H9 (cell line): ENCODE measurements around the gene ZNF335. TPM values are rescaled to one million over a fixed set of nuclear protein-coding genes. Genes with fewer than 3 reads are reported as not detected.

Experiments used
- DNase-seq: peaks from one replicate; pipeline ENCODE4 v3.0.0-alpha.2; 2017
- H2AFZ ChIP-seq: one replicate; pipeline ENCODE4 v1.6.1; 2013; ENCODE audit warnings: mild to moderate bottlenecking, low read length, control low read depth, moderate library complexity
- H2AK5ac ChIP-seq: 2 replicates; pipeline ENCODE4 v1.6.1; 2013; ENCODE audit warnings: low read length, control low read depth, mixed read lengths; ENCODE audit not compliant: insufficient read length
- H2BK120ac ChIP-seq: one replicate; pipeline ENCODE4 v1.6.1; 2013; ENCODE audit warnings: low read depth, mild to moderate bottlenecking, low read length, control low read depth, inconsistent platforms; ENCODE audit not compliant: poor library complexity, severe bottlenecking
- H2BK12ac ChIP-seq: 2 replicates; pipeline ENCODE4 v1.6.1; 2013; ENCODE audit warnings: low read length, control low read depth, mixed read lengths, low read depth; ENCODE audit not compliant: insufficient read length
- H2BK15ac ChIP-seq: 2 replicates; pipeline ENCODE4 v1.6.1; 2013; ENCODE audit warnings: low read depth, low read length, control low read depth
- H2BK20ac ChIP-seq: one replicate; pipeline ENCODE4 v1.6.1; 2013; ENCODE audit warnings: low read depth, mild to moderate bottlenecking, low read length, control low read depth, inconsistent platforms; ENCODE audit not compliant: poor library complexity, severe bottlenecking
- H2BK5ac ChIP-seq: 2 replicates; pipeline ENCODE4 v1.6.1; 2013; ENCODE audit warnings: low read length, control low read depth, mixed read lengths; ENCODE audit not compliant: insufficient read length
- H3K14ac ChIP-seq: 2 replicates; pipeline ENCODE4 v1.6.1; 2013; ENCODE audit warnings: low read length, control low read depth; ENCODE audit not compliant: insufficient read depth
- H3K18ac ChIP-seq: 2 replicates; pipeline ENCODE4 v1.6.1; 2013; ENCODE audit warnings: low read depth, mild to moderate bottlenecking, mixed read lengths, low read length, control low read depth; ENCODE audit not compliant: insufficient read length
- H3K23ac ChIP-seq: 2 replicates; pipeline ENCODE4 v1.6.1; 2013; ENCODE audit warnings: low read length, control low read depth, mixed read lengths, low read depth; ENCODE audit not compliant: insufficient read length
- H3K23me2 ChIP-seq: 2 replicates; pipeline ENCODE4 v1.6.1; 2013; ENCODE audit warnings: low read depth, mild to moderate bottlenecking, mixed read lengths, low read length, control low read depth; ENCODE audit not compliant: insufficient read length, poor library complexity, severe bottlenecking
- H3K27ac ChIP-seq: 2 replicates; pipeline ENCODE4 v1.5.1; 2013; ENCODE audit warnings: low read length, control low read depth, mixed read lengths, low read depth; ENCODE audit not compliant: insufficient read length
- H3K27me3 ChIP-seq: 2 replicates; pipeline ENCODE4 v1.6.1; 2013; ENCODE audit warnings: low read length, control low read depth, inconsistent platforms; ENCODE audit not compliant: insufficient read depth
- H3K4ac ChIP-seq: 2 replicates; pipeline ENCODE4 v1.6.1; 2013; ENCODE audit warnings: low read depth, mild to moderate bottlenecking, control low read depth, inconsistent platforms, low read length, moderate library complexity
- H3K4me1 ChIP-seq: 2 replicates; pipeline ENCODE4 v1.6.1; 2013; ENCODE audit warnings: low read length, control low read depth, inconsistent platforms; ENCODE audit not compliant: insufficient read depth
- H3K4me2 ChIP-seq: 2 replicates; pipeline ENCODE4 v1.6.1; 2013; ENCODE audit warnings: low read length, control low read depth, mixed read lengths; ENCODE audit not compliant: insufficient read length, insufficient read depth
- H3K56ac ChIP-seq: 2 replicates; pipeline ENCODE4 v1.6.1; 2013; ENCODE audit warnings: low read depth, mild to moderate bottlenecking, mixed read lengths, low read length, control low read depth; ENCODE audit not compliant: insufficient read length
- H3K79me1 ChIP-seq: 2 replicates; pipeline ENCODE4 v1.6.1; 2013; ENCODE audit warnings: low read depth, mild to moderate bottlenecking, moderate library complexity, low read length, control low read depth, inconsistent platforms; ENCODE audit not compliant: insufficient read depth, poor library complexity, severe bottlenecking
- H3K79me2 ChIP-seq: 2 replicates; pipeline ENCODE4 v1.6.1; 2013; ENCODE audit warnings: low read length, control low read depth, inconsistent platforms; ENCODE audit not compliant: insufficient read depth
- H3K9ac ChIP-seq: 2 replicates; pipeline ENCODE4 v1.6.1; 2013; ENCODE audit warnings: low read length, control low read depth, mixed read lengths; ENCODE audit not compliant: insufficient read length; ENCODE audit errors: extremely low read depth
- H3K9me3 ChIP-seq: one replicate; pipeline ENCODE4 v1.6.1; 2013; ENCODE audit warnings: low read depth, low read length, inconsistent platforms; ENCODE audit not compliant: control insufficient read depth
- H3T11ph ChIP-seq: one replicate; pipeline ENCODE4 v1.6.1; 2013; ENCODE audit warnings: mild to moderate bottlenecking, low read length, control low read depth, inconsistent platforms
- H4K20me1 ChIP-seq: one replicate; pipeline ENCODE4 v1.6.1; 2013; ENCODE audit not compliant: control insufficient read depth, insufficient read length, insufficient read depth
- H4K5ac ChIP-seq: 2 replicates; pipeline ENCODE4 v1.6.1; 2013; ENCODE audit warnings: low read depth, mild to moderate bottlenecking, mixed read lengths, low read length, control low read depth; ENCODE audit not compliant: insufficient read length
- H4K8ac ChIP-seq: replicated peaks from 2 replicates; pipeline ENCODE4 v1.6.1; 2013; ENCODE audit warnings: low read length, control low read depth, mixed read lengths, low read depth; ENCODE audit not compliant: insufficient read length
- H4K91ac ChIP-seq: 2 replicates; pipeline ENCODE4 v1.6.1; 2013; ENCODE audit warnings: low read depth, mild to moderate bottlenecking, moderate library complexity, mixed read lengths, low read length, control low read depth; ENCODE audit not compliant: insufficient read length
- H3K27ac Mint-ChIP-seq, 3 experiments: 2 replicates in 2 of 3; 3 replicates in 1 of 3; pipeline ENCODE4 v1.8.0; 2020 to 2021; ENCODE audit warnings: mixed read lengths in 3 of 3, mild to moderate bottlenecking in 1 of 3, moderate library complexity in 1 of 3
- H3K27me3 Mint-ChIP-seq: 2 replicates; pipeline ENCODE4 v1.8.0; 2021; ENCODE audit warnings: low read depth, mild to moderate bottlenecking, moderate library complexity, mixed read lengths
- H3K36me3 Mint-ChIP-seq, 3 experiments: 2 replicates in 2 of 3; 3 replicates in 1 of 3; pipeline ENCODE4 v1.8.0; 2020 to 2021; ENCODE audit warnings: low read depth in 3 of 3, mixed read lengths in 3 of 3; ENCODE audit not compliant: insufficient read depth in 1 of 3
- H3K4me1 Mint-ChIP-seq, 2 experiments: 2 replicates each; pipeline ENCODE4 v1.8.0; 2020; ENCODE audit warnings: mixed read lengths in 2 of 2
- H3K4me3 Mint-ChIP-seq, 2 experiments: 2 replicates in 1 of 2; 3 replicates in 1 of 2; pipeline ENCODE4 v1.8.0; 2020 to 2021; ENCODE audit warnings: mild to moderate bottlenecking in 2 of 2, mixed read lengths in 2 of 2, moderate library complexity in 1 of 2
- H3K9me3 Mint-ChIP-seq, 2 experiments: 2 replicates in 1 of 2; 3 replicates in 1 of 2; pipeline ENCODE4 v1.8.0; 2020; ENCODE audit warnings: mild to moderate bottlenecking in 2 of 2, mixed read lengths in 2 of 2, moderate library complexity in 1 of 2
- WGBS: extraction: QIAGEN DNeasy Blood & Tissue Kit; methylation state at CpG from one replicate; pipeline ENCODE4 v1.1.7; 2013; ENCODE audit warnings: missing lambda C conversion rate, low lambda C conversion rate, mixed read lengths; ENCODE audit not compliant: insufficient read length; ENCODE audit errors: extremely low coverage; 5-methylcytosine and 5-hydroxymethylcytosine counted together
- total RNA-seq: library from RNA; stranded (reverse); gene quantifications from 2 replicates; pipeline ENCODE4 v1.2.1, GENCODE V29; 2021
- TF ChIP-seq, protein P1 (sequence below): fragments of 200-600 bp; sonication (generic); conservative IDR thresholded peaks from 3 replicates; pipeline ENCODE4 v1.8.0; 2021; ENCODE audit warnings: antibody characterized with exemption, mild to moderate bottlenecking

ZNF335 gene
- total RNA-seq, 1 experiment from 2014 or later, result 21.1 TPM

DNA sequence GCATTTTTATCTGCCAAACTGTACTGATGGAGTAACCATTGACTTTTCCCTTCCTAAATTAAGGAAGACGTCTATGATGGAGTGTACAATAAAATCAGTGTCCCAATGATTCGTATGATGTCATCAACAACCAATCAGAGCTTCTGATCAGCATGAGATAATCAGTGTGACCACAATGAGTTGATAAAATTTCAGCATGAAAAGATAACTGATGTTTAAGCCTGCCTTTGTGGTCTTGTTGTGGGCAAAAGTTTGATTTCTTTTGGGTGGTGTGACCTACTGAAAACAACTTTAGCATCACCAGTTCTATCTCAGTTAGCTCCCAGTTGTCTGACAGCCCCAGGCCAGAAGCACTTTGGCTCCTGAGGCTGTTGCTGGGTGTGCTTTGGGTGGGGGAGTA is 34.2 kb downstream of the ZNF335 start:
- no peak overlapping the region for H2BK20ac ChIP-seq
- H3K56ac ChIP-seq, result no peak overlapping the region
- H2AFZ ChIP-seq, result no peak overlapping the region
- H3K4ac ChIP-seq, result no peak overlapping the region
- DNase-seq, result no peak
- Mint-ChIP-seq H3K27me3 (no peaks in the 10 kb centered on the region; the same call in 1 of the 2 replicates), H3K4me1 (peaks cover 28 to 33% of the 10 kb centered on the region in 2 experiments), H3K9me3 (no peaks in the 10 kb centered on the region), H3K4me3 (peak overlapping the region in 1 of 2 experiments; percentile 73; a peak in 1 of 5 replicates), H3K36me3 (peaks cover 14 to 41% (median 30%) of the 10 kb centered on the region in 3 experiments), H3K27ac (peak overlapping the region; percentile 94 to 96 (median 96))
- no peak overlapping the region for H4K8ac ChIP-seq
- no peak overlapping the region for H2BK12ac ChIP-seq
- peaks cover 11% of the 10 kb centered on the region for H3K4me1 ChIP-seq
- no peak overlapping the region for H3T11ph ChIP-seq
- H3K79me1 ChIP-seq, result no peaks in the 10 kb centered on the region
- peaks cover 11% of the 10 kb centered on the region for H3K23me2 ChIP-seq
- no peaks in the 10 kb centered on the region for H3K27me3 ChIP-seq
- H2BK120ac ChIP-seq, result no peak overlapping the region
- no peaks in the 10 kb centered on the region for H3K9me3 ChIP-seq
- TF ChIP-seq, protein P1, sequence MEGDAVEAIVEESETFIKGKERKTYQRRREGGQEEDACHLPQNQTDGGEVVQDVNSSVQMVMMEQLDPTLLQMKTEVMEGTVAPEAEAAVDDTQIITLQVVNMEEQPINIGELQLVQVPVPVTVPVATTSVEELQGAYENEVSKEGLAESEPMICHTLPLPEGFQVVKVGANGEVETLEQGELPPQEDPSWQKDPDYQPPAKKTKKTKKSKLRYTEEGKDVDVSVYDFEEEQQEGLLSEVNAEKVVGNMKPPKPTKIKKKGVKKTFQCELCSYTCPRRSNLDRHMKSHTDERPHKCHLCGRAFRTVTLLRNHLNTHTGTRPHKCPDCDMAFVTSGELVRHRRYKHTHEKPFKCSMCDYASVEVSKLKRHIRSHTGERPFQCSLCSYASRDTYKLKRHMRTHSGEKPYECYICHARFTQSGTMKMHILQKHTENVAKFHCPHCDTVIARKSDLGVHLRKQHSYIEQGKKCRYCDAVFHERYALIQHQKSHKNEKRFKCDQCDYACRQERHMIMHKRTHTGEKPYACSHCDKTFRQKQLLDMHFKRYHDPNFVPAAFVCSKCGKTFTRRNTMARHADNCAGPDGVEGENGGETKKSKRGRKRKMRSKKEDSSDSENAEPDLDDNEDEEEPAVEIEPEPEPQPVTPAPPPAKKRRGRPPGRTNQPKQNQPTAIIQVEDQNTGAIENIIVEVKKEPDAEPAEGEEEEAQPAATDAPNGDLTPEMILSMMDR, result no peak
- no peak overlapping the region for H2AK5ac ChIP-seq
- H3K18ac ChIP-seq, result no peak overlapping the region
- H3K79me2 ChIP-seq, result peaks cover 4% of the 10 kb centered on the region; the same call in 1 of the 2 replicates
- no peak overlapping the region for H3K23ac ChIP-seq
- no peak overlapping the region for H4K5ac ChIP-seq
- no peak overlapping the region for H4K91ac ChIP-seq
- H3K27ac ChIP-seq, result no peak overlapping the region
- no peak overlapping the region for H2BK5ac ChIP-seq
- H3K9ac ChIP-seq, result no peak overlapping the region
- H3K14ac ChIP-seq, result no peak overlapping the region
- no peaks in the 10 kb centered on the region for H4K20me1 ChIP-seq
- no peak overlapping the region for H2BK15ac ChIP-seq
- no CpG with 5 or more reads among the region's 2 CpGs for WGBS
- H3K4me2 ChIP-seq, result no peak overlapping the region
